Caco-2 (cell line): ENCODE data around the gene YY2. TPM values are rescaled to one million over a fixed set of nuclear protein-coding genes. Genes with fewer than 3 reads are reported as not detected.

Experiments
- Bru-seq: library from RNA; stranded (reverse); fragments of 400-500 nt; gene quantifications from one replicate; lab custom pipeline; 2021; lab: Mats Ljungman, UMichigan
- BruChase-seq, 2 experiments: library from RNA; stranded (reverse); fragments of 400-500 nt; gene quantifications; one replicate each; lab custom pipeline; 2021; lab: Mats Ljungman, UMichigan
- BruUV-seq: library from RNA; stranded (reverse); fragments of 400-500 nt; replicated peaks from 2 replicates; lab custom pipeline; 2021; lab: Mats Ljungman, UMichigan
- CTCF ChIA-PET: fragments of 300-600 bp; sonication (Branson Sonifier 250); formaldehyde crosslinking; loops from one replicate; lab custom pipeline; 2022; ENCODE audit warnings: antibody characterized with exemption; lab: Charles Lee
- POLR2A ChIA-PET: fragments of 300-600 bp; sonication (Branson Sonifier 250); formaldehyde crosslinking; loops from one replicate; lab custom pipeline; 2022; ENCODE audit warnings: antibody characterized with exemption; lab: Charles Lee
- DNase-seq, 2 experiments: peaks; one replicate each; pipeline versions ENCODE4 v3.0.0 to v3.0.0-alpha.2; 2020 to 2022
- H3K27me3 ChIP-seq: replicated peaks from 2 replicates; pipeline ENCODE4 v1.6.0; 2011; ENCODE audit warnings: low read length; ENCODE audit not compliant: control insufficient read depth, insufficient read depth
- H3K36me3 ChIP-seq: 2 replicates; pipeline ENCODE4 v1.5.1; 2011; ENCODE audit warnings: low read length; ENCODE audit not compliant: control insufficient read depth, insufficient read depth
- H3K4me1 ChIP-seq: fragments of 250-450 bp; sonication (Bioruptor Pico); 2 replicates; pipeline ENCODE4 v1.5.1; 2020; ENCODE audit warnings: mild to moderate bottlenecking
- H3K4me3 ChIP-seq: 2 replicates; pipeline ENCODE4 v1.5.1; 2011; ENCODE audit warnings: low read depth, mild to moderate bottlenecking, control low read depth, low read length
- H3K9me3 ChIP-seq: fragments of 250-450 bp; sonication (Bioruptor Pico); 2 replicates; pipeline ENCODE4 v1.5.1; 2020; ENCODE audit warnings: mild to moderate bottlenecking, moderate library complexity
- H3K27ac Mint-ChIP-seq: one replicate; pipeline ENCODE4 v1.8.0; 2022; ENCODE audit warnings: mixed read lengths; ENCODE audit not compliant: unreplicated experiment
- H3K27me3 Mint-ChIP-seq: one replicate; pipeline ENCODE4 v1.8.0; 2022; ENCODE audit warnings: mixed read lengths; ENCODE audit not compliant: insufficient read depth, unreplicated experiment
- H3K36me3 Mint-ChIP-seq: one replicate; pipeline ENCODE4 v1.8.0; 2022; ENCODE audit warnings: mild to moderate bottlenecking, mixed read lengths; ENCODE audit not compliant: insufficient read depth, unreplicated experiment
- H3K4me1 Mint-ChIP-seq: one replicate; pipeline ENCODE4 v1.8.0; 2022; ENCODE audit warnings: low read depth, mixed read lengths; ENCODE audit not compliant: unreplicated experiment
- H3K4me3 Mint-ChIP-seq: one replicate; pipeline ENCODE4 v1.8.0; 2022; ENCODE audit warnings: mild to moderate bottlenecking, moderate library complexity, mixed read lengths; ENCODE audit not compliant: unreplicated experiment
- H3K9me3 Mint-ChIP-seq: one replicate; pipeline ENCODE4 v1.8.0; 2022; ENCODE audit warnings: mixed read lengths; ENCODE audit not compliant: unreplicated experiment
- intact Hi-C: fragments of 100-400 bp; cut with micrococcal nuclease; formaldehyde crosslinking; loops from one replicate; pipeline ENCODE4 v1.10.0; 2022; ENCODE audit not compliant: unreplicated experiment
- long read RNA-seq: library from polyadenylated mRNA; stranded (forward); transcript quantifications from one replicate; pipeline ENCODE4 v2.0.0, GENCODE V29; 2022
- total RNA-seq: library from RNA; stranded (reverse); gene quantifications from 2 replicates; pipeline ENCODE4 v1.2.3, GENCODE V29; 2022
- TF ChIP-seq, protein P1 (sequence below), 2 experiments: fragments of 200-600 bp in 1 of 2; IDR thresholded peaks; 1 replicate in 1 of 2; 2 replicates in 1 of 2; pipeline versions ENCODE4 v1.5.1 to v1.8.0; 2011 to 2022; ENCODE audit warnings: antibody characterized with exemption in 1 of 2, control low read depth in 1 of 2, inconsistent platforms in 1 of 2, low read depth in 1 of 2, low read length in 1 of 2, mild to moderate bottlenecking in 1 of 2, moderate library complexity in 1 of 2; ENCODE audit not compliant: insufficient read depth in 1 of 2, severe bottlenecking in 1 of 2, unreplicated experiment in 1 of 2

The YY2 gene
- total RNA-seq (3.7 and 3.9 TPM in 2 replicates), Bru-seq, nascent RNA (percentile 74 among the genes with signal in this experiment), BruChase-seq, experiment 1, labeled RNA remaining after a 2-hour chase (percentile 72 among the genes with signal in this experiment), BruChase-seq, experiment 2, labeled RNA remaining after a 6-hour chase (percentile 85 among the genes with signal in this experiment)
- long read RNA-seq, partial matches to known transcripts: 0 of 1 reads
- long read RNA-seq, other reads (novel, unspliced or antisense): 0 of 1 reads

DNA sequence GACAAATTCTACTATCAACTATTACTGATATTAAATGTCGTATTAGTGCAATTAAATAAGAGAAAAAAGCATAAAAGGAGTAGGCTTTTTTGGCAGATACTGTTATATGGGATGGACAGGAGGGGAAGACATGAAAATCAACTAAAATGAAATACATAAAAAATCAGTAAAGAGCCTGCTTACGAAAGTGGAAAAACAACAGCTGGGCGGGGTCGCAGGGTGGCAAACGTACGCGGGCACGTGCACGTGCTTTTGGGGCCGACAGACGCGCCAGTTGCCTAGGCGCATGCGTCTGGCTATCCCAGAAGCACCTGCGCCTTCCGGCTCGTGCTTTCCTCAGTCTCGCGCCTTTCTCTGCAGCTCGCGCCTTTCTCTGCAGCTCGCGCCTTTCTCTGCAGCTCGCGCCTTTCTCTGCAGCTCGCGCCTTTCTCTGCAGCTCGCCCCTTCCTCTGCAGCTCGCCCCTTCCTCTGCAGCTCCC lies at the start of gene YY2:
Gene YY2, plus strand, starts transcription at position 51 of the 479 bp plus-strand sequence. CDS start 498 bp downstream, outside the sequence.
- ChIA-PET POLR2A (no interaction called here), CTCF (no interaction called here)
- no TSS peak for BruUV-seq
- H3K27me3 ChIP-seq: no peaks in the 10 kb centered on the region
- Mint-ChIP-seq H3K36me3 (peaks cover 15% of the 10 kb centered on the region), H3K9me3 (no peaks in the 10 kb centered on the region), H3K27ac (no peak within 1 kb of the TSS), H3K27me3 (no peaks in the 10 kb centered on the region), H3K4me3 (no peak within 1 kb of the TSS), H3K4me1 (no peaks in the 10 kb centered on the region)
- H3K9me3 ChIP-seq: no peaks in the 10 kb centered on the region
- no peaks in the 10 kb centered on the region for H3K36me3 ChIP-seq
- H3K4me1 ChIP-seq: no peaks in the 10 kb centered on the region
- intact Hi-C loops: no loop called here
- no peak within 1 kb of the TSS for H3K4me3 ChIP-seq
- TF ChIP-seq, protein P1, sequence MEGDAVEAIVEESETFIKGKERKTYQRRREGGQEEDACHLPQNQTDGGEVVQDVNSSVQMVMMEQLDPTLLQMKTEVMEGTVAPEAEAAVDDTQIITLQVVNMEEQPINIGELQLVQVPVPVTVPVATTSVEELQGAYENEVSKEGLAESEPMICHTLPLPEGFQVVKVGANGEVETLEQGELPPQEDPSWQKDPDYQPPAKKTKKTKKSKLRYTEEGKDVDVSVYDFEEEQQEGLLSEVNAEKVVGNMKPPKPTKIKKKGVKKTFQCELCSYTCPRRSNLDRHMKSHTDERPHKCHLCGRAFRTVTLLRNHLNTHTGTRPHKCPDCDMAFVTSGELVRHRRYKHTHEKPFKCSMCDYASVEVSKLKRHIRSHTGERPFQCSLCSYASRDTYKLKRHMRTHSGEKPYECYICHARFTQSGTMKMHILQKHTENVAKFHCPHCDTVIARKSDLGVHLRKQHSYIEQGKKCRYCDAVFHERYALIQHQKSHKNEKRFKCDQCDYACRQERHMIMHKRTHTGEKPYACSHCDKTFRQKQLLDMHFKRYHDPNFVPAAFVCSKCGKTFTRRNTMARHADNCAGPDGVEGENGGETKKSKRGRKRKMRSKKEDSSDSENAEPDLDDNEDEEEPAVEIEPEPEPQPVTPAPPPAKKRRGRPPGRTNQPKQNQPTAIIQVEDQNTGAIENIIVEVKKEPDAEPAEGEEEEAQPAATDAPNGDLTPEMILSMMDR (IDR thresholded peaks at IDR 0.05; ENCODE audit: insufficient read depth in 1 of 2, low read depth in 1 of 2, low read length in 1 of 2, severe bottlenecking in 1 of 2, unreplicated experiment in 1 of 2): no peak
- DNase-seq: no peak

DNA sequence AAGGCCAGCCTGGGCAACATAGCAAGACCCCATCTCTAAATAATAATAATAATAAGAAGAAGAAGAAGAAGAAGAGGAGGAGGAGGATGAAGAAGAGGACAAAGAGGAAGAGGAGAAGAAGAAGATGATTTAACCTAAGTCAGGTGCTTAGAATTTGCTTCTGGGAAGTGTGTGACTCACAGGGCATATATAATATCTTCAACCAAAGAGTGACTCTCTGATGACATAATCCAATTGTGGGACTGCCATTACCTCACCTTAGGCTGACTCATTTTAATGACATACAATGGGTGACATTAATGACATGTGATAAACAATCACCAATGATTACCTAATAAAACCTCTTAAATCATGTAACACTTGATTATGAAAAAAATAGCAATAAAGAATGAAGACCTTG lies 49.1 kb upstream of the YY2 start:
- H3K9me3 Mint-ChIP-seq: peaks cover 8% of the 10 kb centered on the region
- no peaks in the 10 kb centered on the region for H3K27me3 Mint-ChIP-seq
- no peaks in the 10 kb centered on the region for H3K36me3 Mint-ChIP-seq

DNA sequence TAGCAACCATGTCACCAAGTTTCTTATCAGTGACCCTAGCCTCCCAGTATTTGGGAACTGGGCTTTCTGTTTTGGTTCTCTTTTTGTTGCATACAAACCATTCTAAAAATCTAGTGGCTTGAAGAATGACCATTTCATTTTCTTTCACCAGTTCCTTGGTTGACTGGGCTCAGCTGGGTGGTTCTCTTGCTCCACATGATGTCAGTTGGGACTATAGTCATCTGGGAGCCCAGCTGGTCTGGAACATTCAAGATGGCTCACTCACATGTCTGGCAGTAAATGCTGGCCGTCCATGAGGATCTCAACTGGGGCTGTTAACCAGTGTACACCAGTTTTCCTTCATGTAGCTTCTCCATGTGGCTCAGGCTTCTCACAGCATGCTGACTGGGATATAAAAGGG lies 44.0 kb upstream of the YY2 start:
- H3K36me3 Mint-ChIP-seq: no peaks in the 10 kb centered on the region
- H3K9me3 Mint-ChIP-seq: peaks cover 20% of the 10 kb centered on the region
- H3K4me1 ChIP-seq: peaks cover 18% of the 10 kb centered on the region
- no peak overlapping the region for H3K4me3 ChIP-seq
- ChIA-PET POLR2A (no interaction called here), CTCF (no interaction called here)
- TF ChIP-seq, protein P1 (IDR thresholded peaks at IDR 0.05; ENCODE audit: insufficient read depth in 1 of 2, low read depth in 1 of 2, low read length in 1 of 2, severe bottlenecking in 1 of 2, unreplicated experiment in 1 of 2): no peak
- no peaks in the 10 kb centered on the region for H3K27me3 ChIP-seq
- no peaks in the 10 kb centered on the region for H3K36me3 ChIP-seq
- intact Hi-C loops: no loop called here
- H3K27me3 Mint-ChIP-seq: no peaks in the 10 kb centered on the region
- no peak overlapping the region for H3K27ac Mint-ChIP-seq
- no peak overlapping the region for H3K4me3 Mint-ChIP-seq
- no TSS peak for BruUV-seq
- no peaks in the 10 kb centered on the region for H3K9me3 ChIP-seq
- H3K4me1 Mint-ChIP-seq: peaks cover 14% of the 10 kb centered on the region
- DNase-seq: no peak

More for the DNA sequence above, 49.1 kb upstream of the YY2 start:
- BruUV-seq: no TSS peak
- ChIA-PET CTCF (no interaction called here), POLR2A (no interaction called here)
- Mint-ChIP-seq H3K27ac (no peak overlapping the region), H3K4me3 (no peak overlapping the region), H3K4me1 (no peaks in the 10 kb centered on the region)
- TF ChIP-seq, protein P1 (IDR thresholded peaks at IDR 0.05; ENCODE audit: insufficient read depth in 1 of 2, low read depth in 1 of 2, low read length in 1 of 2, severe bottlenecking in 1 of 2, unreplicated experiment in 1 of 2): no peak
- intact Hi-C loops: no loop called here
- Histone ChIP-seq H3K36me3 (no peaks in the 10 kb centered on the region), H3K4me3 (no peak overlapping the region), H3K4me1 (peaks cover 20% of the 10 kb centered on the region; the same call in 1 of the 2 replicates), H3K27me3 (no peaks in the 10 kb centered on the region), H3K9me3 (no peaks in the 10 kb centered on the region)
- no peak for DNase-seq
